Iris pigment epithelial cell (primary cell): ENCODE measurements around the gene TUBGCP2.

Experiments
- DNase-seq: peaks from one replicate; pipeline ENCODE4 v3.0.0-alpha.2; 2011; ENCODE audit warnings: low read depth

The TUBGCP2 gene

DNA sequence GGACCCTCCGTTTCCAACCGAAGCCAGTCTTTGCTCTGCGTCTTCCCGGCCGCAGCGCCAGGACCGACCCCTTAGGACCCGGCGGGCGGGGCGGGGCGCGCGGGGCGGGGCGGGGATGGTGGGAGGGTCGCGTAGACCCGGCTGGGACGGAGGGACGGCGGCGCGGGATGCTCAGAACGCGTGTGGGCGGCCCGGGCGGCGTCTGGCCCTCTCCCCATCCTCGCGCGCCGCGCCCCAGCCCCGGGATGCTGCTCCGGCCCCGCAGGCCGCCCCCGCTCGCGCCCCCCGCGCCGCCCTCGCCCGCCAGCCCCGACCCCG is 78.7 kb downstream of the TUBGCP2 start, which contains the start of gene UTF1:
UTF1 (plus strand) TSS at position 174 of the 318 bp plus-strand sequence; CDS start at position 246, 72 bp downstream.
- no peak for DNase-seq

DNA sequence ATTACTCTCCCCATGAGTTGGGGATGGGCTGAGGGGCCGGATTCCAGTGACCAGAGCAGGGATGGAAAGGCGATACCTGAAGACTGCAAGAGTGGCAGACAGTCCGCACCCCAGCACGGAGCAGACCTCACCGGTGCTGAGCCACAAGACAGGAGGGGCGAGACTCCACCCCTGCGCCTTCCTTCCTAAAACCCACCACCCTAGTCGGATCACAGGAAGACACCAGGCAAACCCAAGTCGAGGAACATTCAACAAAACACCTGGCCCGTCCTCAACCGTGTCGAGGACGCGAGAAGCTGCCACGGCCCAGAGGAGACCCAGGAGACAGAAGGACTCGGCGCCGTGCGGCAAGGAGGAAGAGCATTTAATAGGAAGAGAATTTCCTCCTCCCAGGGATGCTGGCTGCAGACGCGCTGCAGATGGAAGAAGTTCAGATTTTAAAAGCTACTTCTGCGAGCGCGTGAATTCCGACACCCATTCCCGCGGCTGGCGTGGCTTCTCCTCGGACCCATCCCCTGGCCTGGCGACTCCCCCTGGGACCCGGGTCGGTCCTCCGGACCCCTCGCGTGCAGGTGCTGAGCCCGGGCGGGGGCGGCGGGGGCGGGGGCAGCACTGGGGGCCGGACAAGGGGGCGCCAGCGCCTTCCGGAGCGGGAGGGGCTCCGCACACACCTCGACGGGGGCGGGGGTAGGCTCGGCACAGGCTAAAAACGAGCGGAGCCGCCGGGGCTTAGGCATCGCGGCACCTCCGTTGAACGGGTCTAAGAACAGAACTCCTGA is 79.2 kb downstream of the TUBGCP2 start:
- DNase-seq: no peak
